BE2C (cell line): ENCODE results near the gene HOXB7.

Experiments
- DNase-seq: peaks from one replicate; pipeline ENCODE4 v3.0.0-alpha.2; 2020
- H3K27me3 ChIP-seq: fragments of 250-450 bp; sonication (Bioruptor Pico); 2 replicates; pipeline ENCODE4 v1.5.1; 2020; ENCODE audit warnings: mild to moderate bottlenecking
- H3K36me3 ChIP-seq: fragments of 250-450 bp; sonication (Bioruptor Pico); 2 replicates; pipeline ENCODE4 v1.5.1; 2020; ENCODE audit warnings: mild to moderate bottlenecking
- H3K4me1 ChIP-seq: fragments of 250-450 bp; sonication (Bioruptor Pico); 2 replicates; pipeline ENCODE4 v1.5.1; 2020
- H3K4me3 ChIP-seq: 2 replicates; pipeline ENCODE4 v1.5.1; 2011; ENCODE audit warnings: low read depth, low read length
- H3K9me3 ChIP-seq: fragments of 250-450 bp; sonication (Bioruptor Pico); 2 replicates; pipeline ENCODE4 v1.5.1; 2020
- TF ChIP-seq, protein P1 (sequence below): IDR thresholded peaks from 2 replicates; pipeline ENCODE4 v1.5.1; 2012; ENCODE audit warnings: mild to moderate bottlenecking, low read depth, low read length

HOXB7 gene

DNA sequence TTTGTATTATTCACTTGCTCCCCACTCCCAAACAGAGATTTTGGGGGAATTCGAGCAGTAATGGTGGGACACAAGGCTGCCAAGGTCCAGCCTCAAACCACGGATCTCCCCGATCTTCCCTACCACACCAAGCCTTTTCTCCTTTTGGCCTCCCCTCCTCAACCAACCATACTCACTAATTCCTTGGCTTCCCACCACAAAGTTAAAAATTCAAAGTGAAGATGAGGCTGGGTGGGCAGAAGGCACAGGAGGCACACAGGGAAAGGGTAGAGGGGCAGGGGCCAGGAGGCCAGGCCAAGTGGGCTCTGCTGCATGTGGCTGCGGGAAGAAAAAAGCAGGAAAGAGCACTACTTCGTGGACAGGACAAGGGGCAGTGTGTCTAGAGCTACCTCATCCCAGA is 47.9 kb downstream of the HOXB7 start:
- H3K4me1 ChIP-seq: no peaks in the 10 kb centered on the region
- H3K36me3 ChIP-seq: no peaks in the 10 kb centered on the region
- no peaks in the 10 kb centered on the region for H3K9me3 ChIP-seq
- DNase-seq: no peak
- TF ChIP-seq, protein P1, sequence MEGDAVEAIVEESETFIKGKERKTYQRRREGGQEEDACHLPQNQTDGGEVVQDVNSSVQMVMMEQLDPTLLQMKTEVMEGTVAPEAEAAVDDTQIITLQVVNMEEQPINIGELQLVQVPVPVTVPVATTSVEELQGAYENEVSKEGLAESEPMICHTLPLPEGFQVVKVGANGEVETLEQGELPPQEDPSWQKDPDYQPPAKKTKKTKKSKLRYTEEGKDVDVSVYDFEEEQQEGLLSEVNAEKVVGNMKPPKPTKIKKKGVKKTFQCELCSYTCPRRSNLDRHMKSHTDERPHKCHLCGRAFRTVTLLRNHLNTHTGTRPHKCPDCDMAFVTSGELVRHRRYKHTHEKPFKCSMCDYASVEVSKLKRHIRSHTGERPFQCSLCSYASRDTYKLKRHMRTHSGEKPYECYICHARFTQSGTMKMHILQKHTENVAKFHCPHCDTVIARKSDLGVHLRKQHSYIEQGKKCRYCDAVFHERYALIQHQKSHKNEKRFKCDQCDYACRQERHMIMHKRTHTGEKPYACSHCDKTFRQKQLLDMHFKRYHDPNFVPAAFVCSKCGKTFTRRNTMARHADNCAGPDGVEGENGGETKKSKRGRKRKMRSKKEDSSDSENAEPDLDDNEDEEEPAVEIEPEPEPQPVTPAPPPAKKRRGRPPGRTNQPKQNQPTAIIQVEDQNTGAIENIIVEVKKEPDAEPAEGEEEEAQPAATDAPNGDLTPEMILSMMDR: no peak
- no peak overlapping the region for H3K4me3 ChIP-seq
- peaks cover 99% of the 10 kb centered on the region for H3K27me3 ChIP-seq

DNA sequence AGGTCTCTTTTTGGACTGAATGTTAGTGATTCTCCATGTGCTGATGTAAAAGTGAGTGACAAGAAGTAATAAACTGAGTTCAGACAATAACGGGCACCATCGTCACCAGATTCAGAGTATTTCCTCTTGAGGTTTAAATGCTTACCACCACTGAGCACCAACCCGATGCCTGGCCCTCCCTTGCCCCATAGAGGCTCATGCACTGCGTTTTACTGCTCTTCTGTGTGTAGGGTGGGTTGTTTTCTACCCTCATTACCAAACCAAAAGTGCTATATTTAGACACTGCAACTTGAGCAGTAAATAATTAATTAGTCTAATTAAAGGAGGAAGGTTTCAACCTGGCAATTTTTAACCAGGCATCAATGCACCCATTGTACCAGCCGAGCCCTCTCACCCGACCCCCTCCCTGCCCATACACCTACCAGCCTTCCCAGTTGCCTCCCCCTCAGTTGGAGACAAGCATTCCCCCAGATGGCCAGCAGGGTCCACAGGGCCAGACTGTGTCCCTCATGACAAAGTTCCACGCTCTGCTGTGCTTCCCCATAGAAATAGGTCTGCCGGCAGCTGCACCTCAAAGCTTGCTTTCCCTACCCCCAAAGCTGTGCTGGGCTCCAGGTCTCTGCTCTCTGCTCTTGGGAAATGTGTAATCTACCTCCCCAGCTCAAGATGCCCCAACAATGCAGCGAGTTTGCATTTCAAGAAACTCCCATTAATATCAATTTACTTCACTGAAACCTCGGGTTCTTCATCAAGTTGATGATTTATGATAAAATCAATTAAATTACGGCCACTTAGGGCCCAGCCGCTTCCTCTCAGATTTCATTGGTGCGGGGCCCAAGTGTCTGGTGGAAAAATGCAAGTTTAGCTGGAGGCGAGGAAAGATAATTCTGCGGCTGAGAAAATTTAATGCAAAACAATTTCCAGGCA is 48.7 kb downstream of the HOXB7 start:
- Histone ChIP-seq H3K36me3 (no peaks in the 10 kb centered on the region), H3K9me3 (no peaks in the 10 kb centered on the region), H3K4me3 (no peak overlapping the region), H3K27me3 (peaks cover 99% of the 10 kb centered on the region), H3K4me1 (no peaks in the 10 kb centered on the region)
- TF ChIP-seq, protein P1: peak; percentile 35; the same call in 1 of the 2 replicates
- no peak for DNase-seq

DNA sequence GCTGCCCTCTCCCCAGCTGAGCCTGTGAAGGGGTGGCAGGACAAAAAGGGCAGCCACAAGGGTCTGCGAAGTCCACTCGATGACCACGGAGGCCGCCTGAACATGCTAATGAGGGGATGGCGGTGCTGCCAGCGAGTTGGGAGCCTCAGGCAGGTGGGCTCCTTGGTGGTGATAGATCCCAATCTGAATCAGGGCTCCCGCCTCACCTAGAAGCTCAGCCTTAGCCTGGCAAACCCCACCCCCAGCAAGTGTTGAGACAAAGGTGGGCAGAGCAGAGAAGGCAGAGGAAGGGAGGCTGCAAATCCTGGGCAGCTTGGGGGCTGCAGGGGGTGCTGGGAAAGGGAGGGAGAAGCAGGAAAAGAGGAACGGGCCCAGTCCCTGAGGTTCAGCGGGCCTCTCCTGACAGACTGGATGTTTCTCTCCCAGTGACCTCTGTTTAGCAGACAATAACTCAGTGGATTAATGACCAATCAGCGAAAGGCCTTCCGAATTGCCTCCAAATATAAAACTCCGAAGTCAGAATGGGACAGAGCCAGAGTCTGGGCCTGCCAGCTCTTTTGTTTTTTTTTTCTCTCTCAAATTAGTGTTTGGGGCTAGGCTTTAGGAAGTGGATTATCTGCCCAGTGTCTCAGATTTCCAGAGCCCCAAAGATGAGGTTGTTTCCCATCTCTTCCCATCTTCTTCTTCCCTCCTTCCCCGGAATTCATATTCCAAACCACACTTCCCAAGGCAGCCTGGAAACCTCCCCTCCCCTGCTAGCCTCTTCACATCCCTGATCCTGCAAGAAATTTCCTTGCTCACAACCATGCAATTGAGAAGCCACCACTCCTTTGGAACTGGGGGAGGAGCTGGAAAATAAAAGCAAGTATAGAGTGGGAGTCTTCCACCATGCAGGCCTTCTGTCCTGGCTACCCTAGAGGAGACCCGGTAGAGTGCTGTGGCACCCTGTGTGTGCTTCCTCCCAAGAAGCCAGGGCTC is 50.7 kb downstream of the HOXB7 start:
- H3K9me3 ChIP-seq: no peaks in the 10 kb centered on the region
- no peaks in the 10 kb centered on the region for H3K36me3 ChIP-seq
- peaks cover 97% of the 10 kb centered on the region for H3K27me3 ChIP-seq
- DNase-seq: no peak
- no peaks in the 10 kb centered on the region for H3K4me1 ChIP-seq
- no peak overlapping the region for H3K4me3 ChIP-seq
- TF ChIP-seq, protein P1: no peak

DNA sequence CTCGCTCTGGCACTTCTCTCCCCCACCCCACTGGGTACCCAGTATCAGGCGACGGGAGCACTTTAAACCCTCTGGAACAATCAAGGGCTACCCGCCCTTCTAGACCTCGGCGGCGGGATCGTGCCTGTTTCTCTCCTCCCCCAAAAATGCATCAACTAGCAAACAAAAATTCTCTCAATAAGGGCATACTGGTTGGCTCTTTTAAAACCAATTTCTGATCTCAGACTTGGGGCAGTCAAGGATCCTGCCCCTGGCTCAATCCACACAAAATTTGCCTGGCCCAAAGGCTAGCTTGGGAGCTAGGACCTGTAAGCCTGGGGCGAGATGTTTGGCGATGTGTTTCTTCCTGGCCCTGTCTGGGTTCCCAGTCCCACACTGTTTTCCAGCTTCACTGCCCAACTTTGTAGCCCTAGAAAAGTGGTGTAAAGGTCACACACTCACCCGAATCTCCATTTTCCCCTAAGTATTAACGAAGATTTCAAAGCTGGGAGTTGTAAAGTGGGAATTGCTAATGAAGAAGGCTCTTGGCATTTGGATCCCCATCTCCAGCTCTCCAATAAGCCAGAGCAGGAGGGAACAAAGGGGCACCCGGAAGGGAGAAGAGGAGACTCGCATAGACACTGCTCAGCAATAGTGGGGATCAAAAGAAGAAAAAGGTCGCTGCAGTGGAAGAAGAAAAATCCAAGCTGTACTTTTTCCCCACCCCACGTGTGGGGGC is 51.5 kb downstream of the HOXB7 start:
- H3K36me3 ChIP-seq: no peaks in the 10 kb centered on the region
- no peak for DNase-seq
- peaks cover 97% of the 10 kb centered on the region for H3K27me3 ChIP-seq
- H3K4me3 ChIP-seq: no peak overlapping the region
- H3K4me1 ChIP-seq: no peaks in the 10 kb centered on the region
- H3K9me3 ChIP-seq: no peaks in the 10 kb centered on the region
- TF ChIP-seq, protein P1: no peak

DNA sequence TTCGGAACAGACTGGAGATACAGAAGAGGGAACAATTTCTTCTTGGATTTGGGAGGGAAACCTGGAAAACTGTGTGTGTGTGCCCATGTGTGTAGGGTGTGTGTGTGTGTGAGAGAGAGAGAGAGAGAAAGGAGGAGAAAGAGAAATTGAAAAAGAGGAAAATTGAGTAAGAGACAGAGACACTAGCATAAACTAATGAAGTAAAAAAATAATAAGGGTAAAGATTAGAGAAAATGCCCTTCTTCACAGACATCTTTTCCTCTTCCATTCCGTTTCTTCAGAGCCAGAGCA is 52.0 kb downstream of the HOXB7 start:
- Histone ChIP-seq H3K4me1 (no peaks in the 10 kb centered on the region), H3K27me3 (peaks cover 98% of the 10 kb centered on the region), H3K4me3 (no peak overlapping the region), H3K9me3 (no peaks in the 10 kb centered on the region), H3K36me3 (no peaks in the 10 kb centered on the region)
- TF ChIP-seq, protein P1: no peak
- DNase-seq: no peak
